ENCODE data around the gene RASA3. TPM values are rescaled to one million over a fixed set of nuclear protein-coding genes. Genes with fewer than 3 reads are reported as not detected.
"Not testable (repeated sequence)": the region's sequence is repeated elsewhere in the genome, so short reads cannot be mapped to it uniquely, and the experiment has no call there.

RASA3 gene
- polyA plus RNA-seq, 10 donors: 18.1 to 25.4 (median 20.6) TPM

- DNase-seq: no peak
These were observed 110.7 kb downstream of the RASA3 start for GRCh38 chr13:114021464-114022308.

GRCh38 chr13:114020750-114021463 is 111.5 kb downstream of the RASA3 start:
- DNase-seq: no peak

GRCh38 chr13:114020134-114020533 is 112.3 kb downstream of the RASA3 start:
- DNase-seq: not testable (repeated sequence)

DNA sequence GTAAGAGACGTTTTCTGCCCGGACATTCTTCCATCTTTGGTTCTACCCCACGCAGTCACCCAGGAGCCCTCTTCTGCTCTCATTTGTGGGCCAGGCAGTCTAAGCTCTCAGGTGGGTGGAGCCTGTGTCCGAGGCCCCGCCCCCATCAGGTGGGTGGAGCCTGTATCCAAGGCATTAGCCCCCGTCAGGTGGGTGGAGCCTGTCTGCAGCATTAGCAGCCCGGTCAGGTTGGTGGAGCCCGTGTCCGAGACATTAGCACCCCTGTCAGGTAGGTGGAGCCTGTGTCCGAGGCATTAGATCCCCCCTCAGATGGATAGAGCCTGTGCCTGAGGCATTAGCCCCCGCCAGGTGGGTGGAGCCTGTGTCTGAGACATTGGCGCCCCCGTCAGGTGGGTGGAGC is 113.1 kb downstream of the RASA3 start:
- DNase-seq: no peak

DNA sequence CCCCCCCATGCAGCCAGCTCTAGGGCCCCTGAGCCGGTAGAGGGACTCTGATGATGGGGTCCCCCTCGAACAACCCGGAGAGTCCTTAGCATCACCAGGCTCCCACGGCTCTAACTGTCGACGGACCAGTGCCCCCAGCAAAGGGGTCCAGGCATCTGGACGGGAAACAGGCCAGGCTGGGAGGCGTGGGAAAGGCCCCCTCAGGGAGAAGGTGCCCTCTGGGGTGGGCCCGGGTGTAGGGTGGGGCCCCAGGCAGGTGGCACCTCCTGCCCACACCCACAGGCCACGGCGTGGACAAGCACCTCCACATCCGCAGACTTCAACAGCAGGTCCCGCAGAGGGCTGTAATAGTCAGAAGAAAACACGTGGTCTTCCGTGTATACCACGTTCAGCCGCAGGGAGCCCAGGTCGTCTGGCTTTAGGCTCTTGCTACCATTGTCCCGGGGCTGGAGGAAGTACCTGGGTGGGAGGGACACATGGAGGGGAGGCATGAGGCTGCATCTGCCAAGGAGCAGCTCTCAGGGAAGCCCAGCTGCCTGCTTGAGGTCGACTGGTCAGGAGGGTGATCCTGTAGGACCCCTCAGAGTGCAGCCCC is 113.9 kb downstream of the RASA3 start:
- no peak for DNase-seq

- DNase-seq: no peak
These were observed 114.5 kb downstream of the RASA3 start for GRCh38 chr13:114017966-114018365.

- DNase-seq: no peak
These were observed 115.3 kb downstream of the RASA3 start for GRCh38 chr13:114017028-114017630.

- no peak for DNase-seq
These were observed 115.9 kb downstream of the RASA3 start for GRCh38 chr13:114016321-114017027.

DNA sequence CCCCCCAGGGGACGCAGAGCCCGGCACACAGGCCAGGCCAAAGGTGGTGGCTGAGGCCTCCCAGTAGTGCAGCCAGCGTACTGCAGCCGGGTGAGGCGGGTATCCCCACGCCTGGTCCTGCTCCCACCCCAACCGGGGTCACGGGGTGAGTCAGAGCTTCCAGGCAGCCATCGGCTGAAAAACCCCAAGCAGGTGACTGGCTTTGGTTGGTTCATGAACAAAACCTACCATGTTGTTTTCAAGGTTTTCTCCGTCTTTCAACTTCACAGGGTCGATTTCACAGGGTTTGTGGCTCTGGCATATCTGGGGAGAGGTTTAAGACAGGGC is 116.5 kb downstream of the RASA3 start:
- no peak for DNase-seq

GRCh38 chr13:114015111-114015968 is 117.1 kb downstream of the RASA3 start:
- DNase-seq: no peak

GRCh38 chr13:114013952-114014629 is 118.3 kb downstream of the RASA3 start:
- DNase-seq: no peak

DNA sequence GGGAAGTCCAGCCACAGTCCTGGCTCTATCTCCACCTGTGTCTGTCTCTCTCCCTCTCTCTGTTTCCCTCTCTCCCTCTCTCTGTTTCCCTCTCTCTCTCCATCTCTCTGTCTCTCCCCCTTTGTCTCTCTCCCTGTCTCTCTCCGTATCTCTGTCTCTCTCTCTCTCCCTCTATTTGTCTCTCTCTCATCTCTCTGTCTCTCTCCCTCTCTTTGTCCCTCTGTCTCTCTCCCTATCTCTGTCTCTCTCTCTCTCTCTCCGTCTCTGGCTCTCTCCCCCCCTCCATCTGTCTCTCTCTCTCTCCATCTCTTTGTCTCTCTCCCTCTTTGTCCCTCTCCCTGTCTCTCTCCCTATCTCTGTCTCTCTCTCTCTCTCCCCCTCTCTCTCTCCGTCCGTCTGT is 119.1 kb downstream of the RASA3 start:
- DNase-seq: no peak

DNA sequence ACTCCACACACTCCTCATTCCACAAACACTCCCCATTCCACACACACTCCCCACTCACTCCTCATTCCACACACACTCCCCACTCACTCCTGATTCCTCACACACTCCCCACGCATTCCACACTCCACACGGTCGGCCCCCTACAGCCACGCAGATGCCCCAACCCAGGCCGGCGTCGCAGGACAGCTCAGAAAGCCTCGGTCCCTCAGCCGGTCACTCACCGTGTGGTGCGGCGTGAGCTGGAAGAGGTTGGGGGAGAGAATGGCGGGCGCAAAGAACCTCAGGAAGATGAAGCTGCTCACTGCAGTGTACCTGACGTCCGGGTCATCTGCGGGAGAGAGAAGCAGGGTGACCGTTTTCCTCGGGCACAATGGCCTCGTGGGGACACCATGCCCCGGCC is 119.5 kb downstream of the RASA3 start:
- no peak for DNase-seq

DNA sequence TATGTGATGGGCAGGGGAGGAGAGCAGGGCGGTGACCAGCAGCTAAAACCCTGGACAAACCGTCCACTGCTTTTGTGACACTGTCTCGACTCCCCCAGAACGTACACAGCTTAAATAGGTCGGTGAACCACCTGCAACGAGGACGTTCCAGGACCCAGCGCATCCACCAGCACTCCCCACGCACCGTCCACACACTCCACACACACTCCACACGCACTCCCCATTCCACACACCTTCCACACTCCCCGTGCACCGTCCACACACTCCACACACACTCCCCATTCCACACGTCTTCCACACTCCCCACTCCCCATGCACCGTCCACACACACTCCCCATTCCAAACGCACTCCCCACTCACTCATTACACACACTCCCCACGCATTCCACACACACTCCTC is 120.3 kb downstream of the RASA3 start:
- DNase-seq: no peak

DNA sequence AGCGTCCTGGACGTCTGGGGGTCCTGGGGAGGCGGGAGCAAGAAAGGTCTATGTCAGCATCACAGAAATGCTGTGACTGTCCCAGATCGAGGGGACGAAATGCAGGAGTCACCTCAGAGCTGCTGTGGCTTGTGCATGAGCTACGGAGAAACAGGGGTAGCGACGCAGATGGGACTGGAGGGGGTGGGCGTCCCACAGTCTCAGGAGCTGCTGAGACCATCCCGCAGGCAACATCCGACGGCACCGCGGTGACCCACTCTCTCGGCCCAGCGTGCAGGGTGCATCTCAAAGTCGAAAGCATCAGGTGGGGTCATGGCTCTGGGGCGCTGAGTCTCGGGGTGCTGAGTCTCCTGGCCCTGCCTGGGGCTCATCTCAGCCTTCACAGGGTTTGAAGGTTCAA is 121.2 kb downstream of the RASA3 start:
- no peak for DNase-seq

- DNase-seq: no peak
These were observed 121.9 kb downstream of the RASA3 start for GRCh38 chr13:114010401-114011101.

- DNase-seq: no peak
These were observed 122.6 kb downstream of the RASA3 start for GRCh38 chr13:114009590-114010400.

DNA sequence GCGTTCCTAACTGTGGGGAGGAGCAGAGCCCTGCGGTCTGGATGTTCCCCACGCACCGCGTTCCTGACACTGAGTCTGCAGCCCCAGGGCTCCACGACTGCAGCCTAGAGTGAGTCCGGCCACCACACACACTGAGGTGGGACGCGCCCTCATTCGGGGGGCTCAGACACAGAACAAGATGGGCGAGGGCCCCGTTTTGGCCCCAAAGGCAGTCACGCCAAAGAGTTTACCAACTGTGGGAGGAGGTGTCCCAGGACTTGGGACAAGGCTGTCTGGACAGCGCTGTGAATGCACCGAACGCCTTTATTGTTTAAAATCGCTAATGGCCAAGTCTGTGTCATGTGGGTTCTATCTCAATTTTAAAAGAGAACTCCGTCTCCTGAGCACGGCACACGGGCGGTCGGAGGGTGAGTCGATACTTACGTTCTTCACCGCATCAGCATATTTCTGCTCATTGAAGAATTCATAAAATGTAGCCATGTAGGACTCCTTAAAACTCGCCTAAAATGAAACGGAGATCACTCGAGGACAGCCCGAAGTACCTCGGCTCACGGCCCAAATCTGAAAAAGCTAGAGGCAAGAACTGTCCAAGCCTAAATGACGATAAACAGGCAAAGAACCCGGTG is 123.3 kb downstream of the RASA3 start:
- DNase-seq: no peak

All from muscle of back (tissue), 11 donors.